K562 (cell line): ENCODE data around the gene PTH2. TPM values are rescaled to one million over a fixed set of nuclear protein-coding genes. Genes with fewer than 3 reads are reported as not detected.

Source experiments
- BCL6 ChIP-seq: fragments of 250-450 bp; sonication (Bioruptor Pico); IDR thresholded peaks from 2 replicates; pipeline ENCODE4 v1.4.0; 2020
- CTBP1 ChIP-seq: fragments of 450-650 bp; IDR thresholded peaks from 2 replicates; pipeline ENCODE4 v1.6.1; 2016; ENCODE audit warnings: borderline replicate concordance
- ELF2 ChIP-seq: fragments of 250-450 bp; sonication (Bioruptor Pico); IDR thresholded peaks from 2 replicates; pipeline ENCODE4 v1.5.0; 2021; ENCODE audit warnings: mild to moderate bottlenecking
- ELK1 ChIP-seq: sonication (generic); formaldehyde crosslinking; IDR thresholded peaks from 2 replicates; pipeline ENCODE4 v1.8.1; 2022; ENCODE audit warnings: missing genetic modification reagents
- EP300 ChIP-seq: IDR thresholded peaks from 2 replicates; pipeline ENCODE4 v1.6.1; 2012; ENCODE audit warnings: low read length, improper control_type of control experiment
- FOXK1 ChIP-seq: sonication (generic); formaldehyde crosslinking; IDR thresholded peaks from 2 replicates; pipeline ENCODE4 v1.8.0; 2022; ENCODE audit warnings: missing genetic modification reagents, mild to moderate bottlenecking, borderline replicate concordance
- ILF3 ChIP-seq: fragments of 450-650 bp; IDR thresholded peaks from 2 replicates; pipeline ENCODE4 v1.6.1; 2018; ENCODE audit warnings: antibody characterized with exemption, mild to moderate bottlenecking, moderate library complexity, borderline replicate concordance
- NFIC ChIP-seq: fragments of 450-650 bp; IDR thresholded peaks from 2 replicates; pipeline ENCODE4 v1.6.1; 2017; ENCODE audit warnings: mild to moderate bottlenecking, inconsistent platforms
- PHF20 ChIP-seq: fragments of 450-650 bp; IDR thresholded peaks from 2 replicates; pipeline ENCODE4 v1.6.1; 2018; ENCODE audit not compliant: partially characterized antibody
- POU5F1 ChIP-seq: fragments of 150-350 bp; IDR thresholded peaks from 2 replicates; pipeline ENCODE4 v1.6.1; 2014; ENCODE audit warnings: borderline replicate concordance, low read length, low read depth, mild to moderate bottlenecking; ENCODE audit not compliant: partially characterized antibody
- RBBP5 ChIP-seq: fragments of 200-600 bp; sonication (generic); IDR thresholded peaks from 2 replicates; pipeline ENCODE4 v1.6.1; 2012; ENCODE audit warnings: borderline replicate concordance, mild to moderate bottlenecking, low read length, control low read depth, inconsistent platforms; ENCODE audit not compliant: insufficient read depth, poor library complexity, severe bottlenecking
- SLC30A9 ChIP-seq: fragments of 250-450 bp; sonication (Bioruptor Pico); IDR thresholded peaks from 2 replicates; pipeline ENCODE4 v1.8.0; 2022; ENCODE audit warnings: mild to moderate bottlenecking, moderate library complexity
- SMC3 ChIP-seq: conservative IDR thresholded peaks from 2 replicates; pipeline ENCODE4 v1.6.1; 2011; ENCODE audit warnings: low read depth, low read length, improper control_type of control experiment; ENCODE audit not compliant: insufficient read depth
- SNIP1 ChIP-seq: fragments of 450-650 bp; IDR thresholded peaks from 2 replicates; pipeline ENCODE4 v1.7.1; 2017; ENCODE audit warnings: low read depth, mild to moderate bottlenecking
- SRSF9 ChIP-seq: fragments of 200-400 bp; formaldehyde crosslinking; IDR thresholded peaks from 2 replicates; pipeline ENCODE4 v1.6.1; 2017; ENCODE audit warnings: low read depth, low read length, borderline replicate concordance
- SUPT5H ChIP-seq: fragments of 450-650 bp; IDR thresholded peaks from 2 replicates; pipeline ENCODE4 v1.6.1; 2016
- TFAM ChIP-seq: fragments of 250-450 bp; sonication (Bioruptor Pico); conservative IDR thresholded peaks from 2 replicates; pipeline ENCODE4 v1.5.0; 2021; ENCODE audit warnings: mild to moderate bottlenecking, moderate library complexity
- WHSC1 ChIP-seq: IDR thresholded peaks from one replicate; pipeline ENCODE4 v1.6.1; 2012; ENCODE audit warnings: low read length, control low read depth, inconsistent platforms
- XRCC5 ChIP-seq: fragments of 200-400 bp; formaldehyde crosslinking; IDR thresholded peaks from 2 replicates; pipeline ENCODE4 v1.6.1; 2017; ENCODE audit warnings: low read depth, mild to moderate bottlenecking, low read length
- ZNF143 ChIP-seq: sonication (generic); formaldehyde crosslinking; IDR thresholded peaks from 2 replicates; pipeline ENCODE4 v1.9.0; 2022; ENCODE audit warnings: mild to moderate bottlenecking, missing genetic modification reagents
- ZNF146 ChIP-seq: IDR thresholded peaks from one replicate; pipeline ENCODE4 v1.6.1; 2018; ENCODE audit warnings: missing compliant biosample characterization; ENCODE audit not compliant: unreplicated experiment
- ZNF197 ChIP-seq: fragments of 200-800 bp; sonication (Bioruptor generic); IDR thresholded peaks from 2 replicates; pipeline ENCODE4 v1.6.1; 2016; ENCODE audit warnings: low read depth, missing genetic modification characterization, missing compliant biosample characterization
- polyA plus RNA-seq, 8 experiments: library from polyadenylated mRNA; depleted of rRNA in 4 of 8; stranded (reverse) in 5 of 8; unstranded in 3 of 8; fragments of >200 nt; fragmentation: Nextera tagmentation in 2 of 8; fragmentation: Illumina TruSeq in 1 of 8; extraction: Ambion mirVana in 2 of 8; extraction: Trizol in 1 of 8; gene quantifications; 2 replicates each; pipeline versions ENCODE4 v1.2.1 to v1.2.3, GENCODE V29; 2011 to 2014; ENCODE audit warnings: inconsistent platforms in 1 of 8, missing spikeins in 1 of 8
- total RNA-seq, 7 experiments: library from RNA; depleted of rRNA in 6 of 7; stranded (reverse); fragments of >200 nt in 6 of 7; fragmentation: Illumina TruSeq in 2 of 7; extraction: Trizol in 2 of 7; gene quantifications; 2 replicates each; pipeline versions ENCODE4 v1.2.1 to v1.2.3, GENCODE V29; 2011 to 2021; ENCODE audit warnings: low replicate concordance in 1 of 7
- TF ChIP-seq, protein P1 (sequence below): fragments of 450-650 bp; IDR thresholded peaks from 2 replicates; pipeline ENCODE4 v1.6.1; 2018; ENCODE audit not compliant: partially characterized antibody

The PTH2 gene
- total and polyA plus RNA-seq, 9 of the 15 experiments (the other 6 are each of a cell fraction or from before 2014, with no cell fraction given): 1.3 TPM; not detected in 8

- TF ChIP-seq, protein P1, sequence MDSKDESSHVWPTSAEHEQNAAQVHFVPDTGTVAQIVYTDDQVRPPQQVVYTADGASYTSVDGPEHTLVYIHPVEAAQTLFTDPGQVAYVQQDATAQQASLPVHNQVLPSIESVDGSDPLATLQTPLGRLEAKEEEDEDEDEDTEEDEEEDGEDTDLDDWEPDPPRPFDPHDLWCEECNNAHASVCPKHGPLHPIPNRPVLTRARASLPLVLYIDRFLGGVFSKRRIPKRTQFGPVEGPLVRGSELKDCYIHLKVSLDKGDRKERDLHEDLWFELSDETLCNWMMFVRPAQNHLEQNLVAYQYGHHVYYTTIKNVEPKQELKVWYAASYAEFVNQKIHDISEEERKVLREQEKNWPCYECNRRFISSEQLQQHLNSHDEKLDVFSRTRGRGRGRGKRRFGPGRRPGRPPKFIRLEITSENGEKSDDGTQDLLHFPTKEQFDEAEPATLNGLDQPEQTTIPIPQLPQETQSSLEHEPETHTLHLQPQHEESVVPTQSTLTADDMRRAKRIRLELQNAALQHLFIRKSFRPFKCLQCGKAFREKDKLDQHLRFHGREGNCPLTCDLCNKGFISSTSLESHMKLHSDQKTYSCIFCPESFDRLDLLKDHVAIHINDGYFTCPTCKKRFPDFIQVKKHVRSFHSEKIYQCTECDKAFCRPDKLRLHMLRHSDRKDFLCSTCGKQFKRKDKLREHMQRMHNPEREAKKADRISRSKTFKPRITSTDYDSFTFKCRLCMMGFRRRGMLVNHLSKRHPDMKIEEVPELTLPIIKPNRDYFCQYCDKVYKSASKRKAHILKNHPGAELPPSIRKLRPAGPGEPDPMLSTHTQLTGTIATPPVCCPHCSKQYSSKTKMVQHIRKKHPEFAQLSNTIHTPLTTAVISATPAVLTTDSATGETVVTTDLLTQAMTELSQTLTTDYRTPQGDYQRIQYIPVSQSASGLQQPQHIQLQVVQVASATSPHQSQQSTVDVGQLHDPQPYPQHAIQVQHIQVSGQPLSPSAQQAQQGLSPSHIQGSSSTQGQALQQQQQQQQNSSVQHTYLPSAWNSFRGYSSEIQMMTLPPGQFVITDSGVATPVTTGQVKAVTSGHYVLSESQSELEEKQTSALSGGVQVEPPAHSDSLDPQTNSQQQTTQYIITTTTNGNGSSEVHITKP: no peak
- TF ChIP-seq POU5F1 (no peak), WHSC1 (no peak), ILF3 (no peak), PHF20 (no peak), SNIP1 (no peak), SRSF9 (no peak), ZNF146 (CRISPR knock-in tag) (no peak), RBBP5 (no peak), SMC3 (peak; percentile 96), ZNF197 (no peak), CTBP1 (peak; percentile 81; the same call in 1 of the 2 replicates), XRCC5 (no peak), BCL6 (CRISPR knock-in tag) (no peak), ZNF143 (CRISPR knock-in tag) (peak; percentile 33; the same call in 1 of the 2 replicates), TFAM (CRISPR knock-in tag) (no peak), FOXK1 (no peak), SLC30A9 (CRISPR knock-in tag) (no peak), ELF2 (no peak), NFIC (0 out of 2 replicates have a peak, but pooled peaks have one; percentile 30), SUPT5H (no peak), EP300 (no peak), ELK1 (no peak)
These were observed 31.5 kb downstream of the PTH2 start (continued) for GRCh38 chr19:49391581-49392399.
